HCT116 (cell line): ENCODE results near the gene UMOD. TPM values are rescaled to one million over a fixed set of nuclear protein-coding genes. Genes with fewer than 3 reads are reported as not detected.

Experiments
- ATAC-seq: fragments of 200-7000 bp; cut with Tn5 transposase; 2 replicates; pipeline ENCODE4 v1.9.1; 2020; ENCODE audit warnings: mild to moderate bottlenecking, moderate library complexity
- BruUV-seq: library from RNA; stranded (reverse); fragments of 400-500 nt; replicated peaks from 2 replicates; lab custom pipeline; 2021; lab: Mats Ljungman, UMichigan
- CTCF ChIA-PET: fragments of 300-600 bp; sonication (Branson Sonifier 250); formaldehyde crosslinking; loops from one replicate; lab custom pipeline; 2021; ENCODE audit warnings: antibody characterized with exemption; lab: Charles Lee
- POLR2A ChIA-PET: fragments of 300-600, 350-600 bp; sonication (Branson Sonifier 250); formaldehyde crosslinking; loops from one replicate; lab custom pipeline; 2021; ENCODE audit warnings: antibody characterized with exemption; lab: Charles Lee
- RAD21 ChIA-PET, 2 experiments: fragments of 300-600 bp; sonication (Branson Sonifier 250); formaldehyde crosslinking; loops; one replicate each; lab custom pipeline; 2023; ENCODE audit warnings: low total read pairs in 2 of 2; ENCODE audit not compliant: uncharacterized antibody in 2 of 2, unreplicated experiment in 2 of 2, low non-redundant PET in 1 of 2; lab: Charles Lee
- DNase-seq: peaks from one replicate; pipeline ENCODE4 v3.0.0-alpha.2; 2010; ENCODE audit warnings: low read depth, low spot score
- H2AFZ ChIP-seq: fragments of 200-600 bp; shearing (Covaris generic), sonication (generic); 2 replicates; pipeline ENCODE4 v1.6.1; 2017; ENCODE audit warnings: low read depth, mixed run types, mixed read lengths, antibody characterized with exemption, low read length; ENCODE audit not compliant: poor library complexity, severe bottlenecking
- H3K27ac ChIP-seq: 2 replicates; pipeline ENCODE4 v1.5.1; 2012; ENCODE audit warnings: low read depth, low read length
- H3K27me3 ChIP-seq: fragments of 200-600 bp; sonication (generic); 2 replicates; pipeline ENCODE4 v1.6.1; 2016; ENCODE audit warnings: mixed run types, low read length, mixed read lengths; ENCODE audit not compliant: insufficient read depth
- H3K36me3 ChIP-seq, 2 experiments: fragments of 200-500 bp in 1 of 2; fragments of 200-600 bp in 1 of 2; sonication (Bioruptor generic) in 1 of 2; sonication (generic) in 1 of 2; 2 replicates each; pipeline versions ENCODE4 v1.5.1 to v1.6.1; 2014 to 2016; ENCODE audit warnings: low read length in 2 of 2, inconsistent platforms in 1 of 2, mixed read lengths in 1 of 2, mixed run types in 1 of 2; ENCODE audit not compliant: insufficient read depth in 2 of 2, control insufficient read depth in 1 of 2
- H3K4me1 ChIP-seq, 2 experiments: fragments of 200-600 bp in 1 of 2; sonication (generic) in 1 of 2; 2 replicates each; pipeline versions ENCODE4 v1.5.1 to v1.6.1; 2012 to 2017; ENCODE audit warnings: low read length in 2 of 2, inconsistent platforms in 1 of 2, mild to moderate bottlenecking in 1 of 2, mixed read lengths in 1 of 2, mixed run types in 1 of 2, moderate library complexity in 1 of 2; ENCODE audit not compliant: insufficient read depth in 2 of 2, control insufficient read depth in 1 of 2
- H3K4me2 ChIP-seq: fragments of 200-600 bp; sonication (generic); 2 replicates; pipeline ENCODE4 v1.6.1; 2017; ENCODE audit warnings: mixed run types, low read length, mixed read lengths
- H3K4me3 ChIP-seq, 2 experiments: fragments of 200-600 bp in 1 of 2; sonication (generic) in 1 of 2; replicated peaks in 1 of 2; 2 replicates each; pipeline ENCODE4 v1.5.1; 2011 to 2016; ENCODE audit warnings: low read length in 2 of 2, control low read depth in 1 of 2, low read depth in 1 of 2, mild to moderate bottlenecking in 1 of 2, mixed read lengths in 1 of 2, mixed run types in 1 of 2
- H3K79me2 ChIP-seq: fragments of 200-600 bp; sonication (generic); 2 replicates; pipeline ENCODE4 v1.6.1; 2017; ENCODE audit warnings: mild to moderate bottlenecking, mixed run types, low read length, moderate library complexity, mixed read lengths; ENCODE audit not compliant: insufficient read depth
- H3K9ac ChIP-seq: fragments of 200-600 bp; sonication (generic); 2 replicates; pipeline ENCODE4 v1.6.1; 2016; ENCODE audit warnings: low read length, mixed read lengths
- H3K9me2 ChIP-seq: fragments of 200-600 bp; sonication (generic), shearing (Covaris generic); 2 replicates; pipeline ENCODE4 v1.6.1; 2017; ENCODE audit warnings: mixed run types, mild to moderate bottlenecking, moderate library complexity; ENCODE audit not compliant: insufficient read depth
- H3K9me3 ChIP-seq, 2 experiments: fragments of 200-500 bp in 1 of 2; fragments of 200-600 bp in 1 of 2; sonication (Bioruptor generic) in 1 of 2; sonication (generic) in 1 of 2; 2 replicates each; pipeline ENCODE4 v1.6.1; 2014 to 2017; ENCODE audit warnings: low read length in 2 of 2, mixed read lengths in 2 of 2, inconsistent platforms in 1 of 2, low read depth in 1 of 2, mild to moderate bottlenecking in 1 of 2, mixed run types in 1 of 2, moderate library complexity in 1 of 2; ENCODE audit not compliant: control insufficient read depth in 1 of 2, insufficient read depth in 1 of 2
- H4K20me1 ChIP-seq: fragments of 200-600 bp; sonication (generic), shearing (Covaris generic); 2 replicates; pipeline ENCODE4 v1.6.1; 2017; ENCODE audit warnings: mixed run types, mild to moderate bottlenecking, moderate library complexity; ENCODE audit not compliant: insufficient read depth
- ATF3 ChIP-seq: IDR thresholded peaks from 2 replicates; pipeline ENCODE4 v1.6.1; 2012
- CBX3 ChIP-seq: IDR thresholded peaks from 2 replicates; pipeline ENCODE4 v1.6.1; 2012; ENCODE audit warnings: low read depth
- CEBPB ChIP-seq: IDR thresholded peaks from 2 replicates; pipeline ENCODE4 v1.6.1; 2012; ENCODE audit warnings: low read depth
- EGR1 ChIP-seq: IDR thresholded peaks from 2 replicates; pipeline ENCODE4 v1.6.1; 2012; ENCODE audit warnings: low read depth
- ELF1 ChIP-seq: IDR thresholded peaks from 2 replicates; pipeline ENCODE4 v1.6.1; 2012; ENCODE audit warnings: low read depth, borderline replicate concordance
- EZH2 ChIP-seq: fragments of 200-600 bp; sonication (generic); IDR thresholded peaks from 2 replicates; pipeline ENCODE4 v1.6.1; 2017; ENCODE audit warnings: antibody characterized with exemption, mixed run types
- EZH2phosphoT487 ChIP-seq: fragments of 200-600 bp; IDR thresholded peaks from 2 replicates; pipeline ENCODE4 v1.6.1; 2018; ENCODE audit warnings: antibody characterized with exemption, borderline replicate concordance
- JUND ChIP-seq: IDR thresholded peaks from 2 replicates; pipeline ENCODE4 v1.6.1; 2012
- POLR2A ChIP-seq: IDR thresholded peaks from 2 replicates; pipeline ENCODE4 v1.7.0; 2011; ENCODE audit warnings: borderline replicate concordance; ENCODE audit not compliant: insufficient read depth, insufficient read length; ENCODE audit errors: extremely low read depth
- POLR2AphosphoS5 ChIP-seq: IDR thresholded peaks from 2 replicates; pipeline ENCODE4 v1.6.1; 2011; ENCODE audit warnings: mild to moderate bottlenecking, low read depth, low read length, moderate library complexity
- SIN3A ChIP-seq: IDR thresholded peaks from 2 replicates; pipeline ENCODE4 v1.6.1; 2012; ENCODE audit warnings: low read depth
- TCF7L2 ChIP-seq: IDR thresholded peaks from 2 replicates; pipeline ENCODE4 v1.7.0; 2011; ENCODE audit warnings: borderline replicate concordance, inconsistent platforms; ENCODE audit not compliant: insufficient read depth, insufficient read length; ENCODE audit errors: extremely low read depth
- ZNF274 ChIP-seq: fragments of 200-500 bp; sonication (Bioruptor generic); IDR thresholded peaks from 2 replicates; pipeline ENCODE4 v1.6.1; 2014; ENCODE audit warnings: mild to moderate bottlenecking, low read depth, low read length, inconsistent platforms
- intact Hi-C: fragments of 100-400 bp; cut with micrococcal nuclease; formaldehyde crosslinking; loops from 2 replicates; pipeline ENCODE4 v1.10.0; 2022
- total RNA-seq: library from RNA; stranded (reverse); gene quantifications from one replicate; pipeline ENCODE4 v1.2.1, GENCODE V29; 2021; ENCODE audit not compliant: unreplicated experiment
- TF ChIP-seq, protein P1 (sequence below): IDR thresholded peaks from 2 replicates; pipeline ENCODE4 v1.6.1; 2011; ENCODE audit warnings: mild to moderate bottlenecking, low read length, moderate library complexity; ENCODE audit not compliant: insufficient replicate concordance; ENCODE audit errors: extremely low read depth

The UMOD gene
- total RNA-seq, 1 experiment from 2014 or later = not detected

GRCh38 chr16:20307240-20307671 is 45.3 kb downstream of the UMOD start:
- TF ChIP-seq POLR2A = no peak
- TF ChIP-seq, protein P1, sequence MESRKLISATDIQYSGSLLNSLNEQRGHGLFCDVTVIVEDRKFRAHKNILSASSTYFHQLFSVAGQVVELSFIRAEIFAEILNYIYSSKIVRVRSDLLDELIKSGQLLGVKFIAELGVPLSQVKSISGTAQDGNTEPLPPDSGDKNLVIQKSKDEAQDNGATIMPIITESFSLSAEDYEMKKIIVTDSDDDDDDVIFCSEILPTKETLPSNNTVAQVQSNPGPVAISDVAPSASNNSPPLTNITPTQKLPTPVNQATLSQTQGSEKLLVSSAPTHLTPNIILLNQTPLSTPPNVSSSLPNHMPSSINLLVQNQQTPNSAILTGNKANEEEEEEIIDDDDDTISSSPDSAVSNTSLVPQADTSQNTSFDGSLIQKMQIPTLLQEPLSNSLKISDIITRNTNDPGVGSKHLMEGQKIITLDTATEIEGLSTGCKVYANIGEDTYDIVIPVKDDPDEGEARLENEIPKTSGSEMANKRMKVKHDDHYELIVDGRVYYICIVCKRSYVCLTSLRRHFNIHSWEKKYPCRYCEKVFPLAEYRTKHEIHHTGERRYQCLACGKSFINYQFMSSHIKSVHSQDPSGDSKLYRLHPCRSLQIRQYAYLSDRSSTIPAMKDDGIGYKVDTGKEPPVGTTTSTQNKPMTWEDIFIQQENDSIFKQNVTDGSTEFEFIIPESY = no peak
- TF ChIP-seq, all 23 proteins: peak for 0
- ChIA-PET RAD21 (no interaction called here), CTCF (no interaction called here), POLR2A (no interaction called here)
- Histone ChIP-seq H3K36me3 (no peaks in the 10 kb centered on the region), H3K27ac (no peak overlapping the region), H3K9ac (no peak overlapping the region), H3K9me2 (no peaks in the 10 kb centered on the region), H3K4me3 (no peak overlapping the region), H3K79me2 (no peaks in the 10 kb centered on the region), H4K20me1 (no peaks in the 10 kb centered on the region), H3K27me3 (peaks cover 46% of the 10 kb centered on the region), H3K9me3 (no peaks in the 10 kb centered on the region), H2AFZ (no peak overlapping the region), H3K4me1 (no peaks in the 10 kb centered on the region), H3K4me2 (no peak overlapping the region)
- no peak for DNase-seq
- intact Hi-C loops = loop anchor here (10.0 kb wide), 1 partner anchor 702 kb away; no protein-coding TSS in a partner anchor
- no TSS peak for BruUV-seq
- no peak for ATAC-seq

GRCh38 chr16:20306401-20306800 is 46.1 kb downstream of the UMOD start:
- ChIA-PET RAD21 (no interaction called here), CTCF (no interaction called here), POLR2A (no interaction called here)
- no peak overlapping the region for H3K9ac ChIP-seq
- DNase-seq (no peak), ATAC-seq (no peak)
- no peak overlapping the region for H2AFZ ChIP-seq
- H3K79me2 ChIP-seq = no peaks in the 10 kb centered on the region
- H3K9me3 ChIP-seq = no peaks in the 10 kb centered on the region
- no TSS peak for BruUV-seq
- no peak overlapping the region for H3K27ac ChIP-seq
- H3K4me2 ChIP-seq = no peak overlapping the region
- peaks cover 47% of the 10 kb centered on the region for H3K27me3 ChIP-seq
- no peak overlapping the region for H3K4me3 ChIP-seq
- no peaks in the 10 kb centered on the region for H4K20me1 ChIP-seq
- no peaks in the 10 kb centered on the region for H3K9me2 ChIP-seq
- TF ChIP-seq SIN3A (no peak), ELF1 (no peak), EZH2phosphoT487 (no peak), EGR1 (no peak), CEBPB (no peak), POLR2AphosphoS5 (no peak), EZH2 (no peak), ZNF274 (no peak), ATF3 (no peak), JUND (no peak), CBX3 (no peak), TCF7L2 (no peak)
- H3K36me3 ChIP-seq = no peaks in the 10 kb centered on the region
- no peaks in the 10 kb centered on the region for H3K4me1 ChIP-seq
- intact Hi-C loops = loop anchor here (10.0 kb wide), 1 partner anchor 702 kb away; no protein-coding TSS in a partner anchor
